Fibroblast of mammary gland (primary cell): Measurements from ENCODE around the gene ZNF595.
"Not testable (repeated sequence)": the region's sequence is repeated elsewhere in the genome, so short reads cannot be mapped to it uniquely, and the experiment has no call there.

Experiments
- DNase-seq: peaks from one replicate; pipeline ENCODE4 v3.0.0-alpha.2; 2010; ENCODE audit warnings: low read depth
- H3K4me3 ChIP-seq: 2 replicates; pipeline ENCODE4 v1.5.1; 2011; ENCODE audit warnings: low read depth, mild to moderate bottlenecking, low read length, moderate library complexity; ENCODE audit not compliant: control insufficient read depth
- CTCF ChIP-seq: conservative IDR thresholded peaks from 2 replicates; pipeline ENCODE4 v1.5.1; 2011; ENCODE audit warnings: low read depth, low read length, inconsistent platforms; ENCODE audit not compliant: control insufficient read depth, insufficient read depth

Gene ZNF595

GRCh38 chr4:52804-53479 lies at the start of gene ZNF595:
Gene ZNF595, plus strand, starts transcription at chr4:53321. Its CDS starts 168 bp downstream, at chr4:53489.
- H3K4me3 ChIP-seq = peak within 1 kb of the TSS; percentile 29
- not testable (repeated sequence) for DNase-seq

- not testable (repeated sequence) for H3K4me3 ChIP-seq
- DNase-seq = peak; percentile 7
Observed at GRCh38 chr4:9937-10870, 42.9 kb upstream of the ZNF595 start.

DNA sequence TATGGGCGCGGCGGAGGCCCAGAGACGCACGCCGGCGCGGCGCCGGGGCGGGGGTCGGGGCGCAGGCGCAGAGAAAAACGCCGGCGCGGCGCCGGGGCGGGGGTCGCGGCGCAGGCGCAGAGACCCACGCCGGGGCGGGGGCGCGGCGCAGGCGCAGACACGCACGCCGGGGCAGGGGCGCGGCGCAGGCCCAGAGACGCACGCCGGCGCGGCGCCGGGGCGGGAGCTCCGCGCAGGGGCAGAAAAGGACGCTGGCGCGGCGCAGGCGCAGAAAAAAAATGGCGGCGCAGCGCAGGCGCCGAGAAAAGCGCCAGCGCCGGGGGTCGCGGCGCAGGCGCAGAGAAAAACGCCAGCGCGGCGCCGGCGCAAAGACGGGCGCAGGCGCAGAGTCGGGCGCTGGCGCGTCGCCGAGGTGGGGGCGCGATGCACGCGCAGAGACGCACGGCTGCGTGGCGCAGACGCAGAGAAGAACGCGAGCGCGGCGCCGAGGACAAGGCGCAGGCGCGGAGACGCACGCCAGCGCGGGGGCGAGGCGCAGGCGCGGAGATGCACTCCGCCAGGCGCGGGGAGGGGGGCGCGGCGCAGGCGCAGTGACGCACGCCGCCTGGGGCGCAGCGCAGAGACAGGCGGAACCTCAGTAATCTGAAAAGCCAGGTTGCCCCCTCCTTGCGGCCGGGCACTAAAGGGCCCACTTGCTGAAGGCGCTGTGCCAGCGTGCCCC lies 41.9 kb upstream of the ZNF595 start:
- H3K4me3 ChIP-seq = not testable (repeated sequence)

DNA sequence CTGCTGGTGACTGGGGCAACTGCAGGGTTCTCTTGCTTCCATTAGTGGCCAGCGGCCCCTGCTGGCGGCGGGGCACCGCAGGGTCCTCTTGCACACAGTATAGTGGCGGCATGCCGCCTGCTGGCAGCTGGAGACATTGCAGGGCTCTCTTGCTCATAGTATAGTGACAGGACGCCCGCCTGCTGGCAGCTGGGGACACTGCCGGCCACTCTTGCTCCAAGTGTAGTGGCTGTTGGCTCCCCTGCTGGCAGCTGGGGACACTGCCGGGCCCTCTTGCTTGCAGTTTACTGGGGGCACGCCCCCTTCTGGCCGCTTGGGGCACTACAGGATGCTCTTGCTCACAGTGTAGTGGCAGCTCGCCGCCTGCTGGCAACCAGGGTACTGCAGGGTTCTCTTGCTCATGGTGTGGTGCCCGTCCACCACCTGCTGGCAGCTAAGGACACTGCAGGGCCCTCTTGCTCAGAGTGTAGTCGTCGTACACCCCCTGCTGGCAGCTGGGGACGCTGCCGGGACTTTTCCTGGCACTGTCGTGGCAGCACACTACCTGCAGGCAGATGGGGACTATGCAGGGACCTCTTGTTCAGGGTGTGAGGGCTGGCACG lies 41.2 kb upstream of the ZNF595 start:
- TF ChIP-seq CTCF = peak; percentile 3
- DNase-seq, H3K4me3 ChIP-seq: not testable (repeated sequence)

More for the DNA sequence above, 41.9 kb upstream of the ZNF595 start:
- not testable (repeated sequence) for DNase-seq

DNA sequence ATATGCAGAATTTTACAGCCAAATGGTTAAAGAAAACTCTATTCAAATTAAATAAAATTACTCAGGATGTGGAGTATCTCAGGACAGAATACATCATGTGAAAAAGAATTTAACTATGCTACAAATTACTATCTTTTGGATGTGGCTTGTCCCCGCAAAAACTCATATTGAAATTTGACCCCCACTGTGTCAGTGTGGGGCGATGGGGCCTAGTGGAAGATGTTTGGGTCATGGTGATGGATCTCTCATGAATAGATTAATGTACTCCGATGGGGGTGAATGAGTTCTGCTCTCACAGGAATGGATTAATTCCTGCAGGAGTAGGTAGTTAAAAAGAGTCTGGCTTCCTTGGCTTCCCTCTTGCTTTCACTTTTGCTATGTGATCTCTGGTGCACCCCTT lies 35.0 kb upstream of the ZNF595 start:
- H3K4me3 ChIP-seq, DNase-seq: not testable (repeated sequence)

GRCh38 chr4:18589-18988 lies 34.5 kb upstream of the ZNF595 start:
- not testable (repeated sequence) for H3K4me3 ChIP-seq

DNA sequence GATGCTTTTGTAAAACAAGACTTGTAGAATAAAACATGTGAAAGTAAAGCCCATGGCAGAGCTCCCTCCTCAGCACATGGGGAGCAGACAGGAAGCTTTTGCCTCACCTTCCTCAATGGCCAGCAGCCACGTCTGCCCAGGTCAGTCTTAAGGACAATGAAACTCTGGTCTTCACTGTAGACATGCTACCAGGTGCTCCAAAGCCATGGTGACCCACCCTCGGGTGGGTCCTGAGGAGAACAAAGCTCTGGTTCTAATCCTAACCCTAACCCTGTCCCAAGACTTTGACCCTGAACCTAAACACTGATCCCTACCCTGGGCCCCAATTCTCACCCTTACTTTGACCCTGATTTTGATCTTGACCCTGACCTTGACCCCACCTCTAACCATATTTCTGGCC lies 30.2 kb upstream of the ZNF595 start:
- not testable (repeated sequence) for DNase-seq, H3K4me3 ChIP-seq

More at GRCh38 chr4:18589-18988, 34.5 kb upstream of the ZNF595 start:
- not testable (repeated sequence) for DNase-seq

GRCh38 chr4:24359-24758 lies 28.8 kb upstream of the ZNF595 start:
- not testable (repeated sequence) for H3K4me3 ChIP-seq, DNase-seq

- DNase-seq, H3K4me3 ChIP-seq: not testable (repeated sequence)
Observed at GRCh38 chr4:27501-27900, 25.6 kb upstream of the ZNF595 start.

- DNase-seq, H3K4me3 ChIP-seq: not testable (repeated sequence)
Observed at GRCh38 chr4:28767-29542, 24.2 kb upstream of the ZNF595 start.

DNA sequence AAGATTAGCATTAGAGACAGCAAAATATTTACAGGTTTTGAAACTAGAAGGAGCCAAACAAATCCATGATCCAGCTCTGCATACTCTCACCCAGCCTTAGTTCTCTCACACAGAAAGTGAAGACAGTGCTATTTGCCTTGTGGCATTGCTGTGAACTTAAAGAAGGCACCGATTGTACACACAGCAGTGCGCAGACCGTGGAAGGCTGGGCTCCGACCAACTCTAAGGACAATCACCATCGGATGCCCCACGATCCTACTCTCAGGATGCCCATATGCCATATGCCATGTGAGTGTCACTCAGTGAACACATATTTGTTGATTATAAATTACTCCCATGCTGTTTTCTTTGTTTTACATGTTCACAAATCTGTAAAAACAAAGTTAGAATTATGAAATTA lies 19.8 kb upstream of the ZNF595 start:
- DNase-seq, H3K4me3 ChIP-seq: not testable (repeated sequence)

DNA sequence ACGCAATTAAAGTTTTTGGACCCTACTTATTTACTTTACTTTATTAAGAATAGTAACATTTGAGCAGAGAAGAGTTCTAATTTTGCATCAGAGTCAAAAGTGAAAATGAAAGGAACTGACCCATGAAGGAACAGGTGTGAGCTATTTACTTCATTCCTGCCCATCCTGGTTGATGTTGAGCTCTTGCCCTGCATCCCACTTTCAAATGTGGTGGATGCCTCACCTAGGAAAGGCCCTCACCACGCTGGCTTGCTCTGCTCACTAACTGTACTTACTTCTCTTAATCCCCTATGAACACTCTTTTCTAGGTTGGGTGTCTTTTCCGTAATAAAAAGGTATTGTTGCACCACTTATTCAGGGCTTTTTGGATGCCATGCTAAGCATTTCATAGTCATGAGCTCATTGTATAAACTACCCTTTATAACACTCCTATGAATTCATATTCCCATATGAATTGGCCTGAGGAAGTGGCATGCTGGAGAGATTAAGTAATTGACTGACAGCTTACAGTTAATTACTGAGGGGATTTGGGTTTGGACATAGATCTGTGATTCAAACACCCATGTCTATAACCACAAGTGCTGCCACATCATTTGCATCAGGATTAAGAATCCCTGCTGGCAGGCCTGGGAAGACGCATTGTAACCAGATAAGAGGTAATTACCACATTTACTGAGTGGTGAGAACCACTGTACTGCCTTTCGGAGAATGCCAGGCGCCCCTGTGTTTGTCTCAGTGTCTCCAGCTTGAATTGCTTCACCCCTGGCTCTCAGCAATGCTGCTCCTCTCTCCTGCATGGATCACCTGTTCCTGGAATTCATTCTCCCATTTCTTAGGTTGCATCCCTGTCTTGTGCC lies 16.3 kb upstream of the ZNF595 start:
- not testable (repeated sequence) for H3K4me3 ChIP-seq, DNase-seq

GRCh38 chr4:38202-38601 lies 14.9 kb upstream of the ZNF595 start:
- H3K4me3 ChIP-seq, DNase-seq: not testable (repeated sequence)

GRCh38 chr4:43375-43774 lies 9.7 kb upstream of the ZNF595 start:
- H3K4me3 ChIP-seq, DNase-seq: not testable (repeated sequence)

- DNase-seq, H3K4me3 ChIP-seq: not testable (repeated sequence)
Observed at GRCh38 chr4:51253-51652, 1.9 kb upstream of the ZNF595 start.
